GM12878 (cell line): ENCODE measurements around the gene NEK8. TPM values are rescaled to one million over a fixed set of nuclear protein-coding genes. Genes with fewer than 3 reads are reported as not detected.

Experiments used
- ATAC-seq: fragments of 200-7000 bp; cut with Tn5 transposase; 3 replicates; pipeline ENCODE4 v1.9.1; 2020; ENCODE audit warnings: mild to moderate bottlenecking, moderate library complexity
- BruUV-seq: library from RNA; stranded (reverse); fragments of 400-500 nt; replicated peaks from 2 replicates; lab custom pipeline; 2021; lab: Mats Ljungman, UMichigan
- CTCF ChIA-PET: fragments of 300-600 bp; sonication (Branson Sonifier 250); formaldehyde crosslinking; extraction: SDS; loops from one replicate; lab custom pipeline; 2021; ENCODE audit warnings: inconsistent platforms; lab: Yijun Ruan, JAX
- POLR2A ChIA-PET: fragments of 350-600 bp; formaldehyde crosslinking; extraction: SDS; loops from one replicate; lab custom pipeline; 2021; ENCODE audit warnings: inconsistent platforms; lab: Charles Lee
- RAD21 ChIA-PET: fragments of 300-600 bp; sonication (Branson Sonifier 250); formaldehyde crosslinking; loops from one replicate; lab custom pipeline; 2023; ENCODE audit warnings: antibody characterized with exemption; ENCODE audit not compliant: unreplicated experiment; lab: Charles Lee
- SMC1A ChIA-PET: fragments of 300-600 bp; sonication (Branson Sonifier 250); formaldehyde crosslinking; loops from one replicate; lab custom pipeline; 2023; ENCODE audit not compliant: unreplicated experiment, uncharacterized antibody; lab: Charles Lee
- DNase-seq: peaks from one replicate; pipeline ENCODE4 v3.0.0-alpha.2; 2011; ENCODE audit warnings: low read depth, low spot score
- FAIRE-seq: peaks from 3 replicates; lab custom pipeline; 2011; peaks lifted over from hg19 to GRCh38; lab: Jason Lieb, UNC
- H2AFZ ChIP-seq: 2 replicates; pipeline ENCODE4 v1.6.0; 2011; ENCODE audit warnings: low read depth, low read length, control low read depth; ENCODE audit not compliant: control insufficient read depth
- H3K27ac ChIP-seq: 2 replicates; pipeline ENCODE4 v1.5.1; 2011; ENCODE audit warnings: control low read depth; ENCODE audit not compliant: control insufficient read depth, insufficient read depth
- H3K27me3 ChIP-seq, 2 experiments: replicated peaks in 1 of 2; 2 replicates each; pipeline versions ENCODE4 v1.6.0 to v1.6.1; 2011; ENCODE audit warnings: low read length in 1 of 2; ENCODE audit not compliant: control insufficient read depth in 2 of 2, insufficient read depth in 2 of 2
- H3K36me3 ChIP-seq, 2 experiments: 2 replicates each; pipeline ENCODE4 v1.5.1; 2011; ENCODE audit warnings: low read length in 1 of 2; ENCODE audit not compliant: control insufficient read depth in 2 of 2, insufficient read depth in 2 of 2
- H3K4me1 ChIP-seq: 2 replicates; pipeline ENCODE4 v1.6.1; 2011; ENCODE audit warnings: mild to moderate bottlenecking, low read length, moderate library complexity, mixed read lengths; ENCODE audit not compliant: control insufficient read depth, insufficient read depth
- H3K4me2 ChIP-seq: 2 replicates; pipeline ENCODE4 v1.6.0; 2011; ENCODE audit warnings: control low read depth; ENCODE audit not compliant: control insufficient read depth, insufficient read depth
- H3K4me3 ChIP-seq: fragments of 200-600 bp; sonication (generic); 2 replicates; pipeline ENCODE4 v1.5.1; 2016
- H3K79me2 ChIP-seq: 2 replicates; pipeline ENCODE4 v1.6.0; 2011; ENCODE audit warnings: low read length; ENCODE audit not compliant: control insufficient read depth, insufficient read depth
- H3K9ac ChIP-seq: 2 replicates; pipeline ENCODE4 v1.8.0; 2011; ENCODE audit warnings: low read length, control low read depth, mixed read lengths; ENCODE audit not compliant: control insufficient read depth, insufficient read depth
- H3K9me3 ChIP-seq: replicated peaks from 3 replicates; pipeline ENCODE4 v1.5.1; 2011; ENCODE audit warnings: mild to moderate bottlenecking, low read length; ENCODE audit not compliant: control insufficient read depth, insufficient read depth
- H4K20me1 ChIP-seq: 2 replicates; pipeline ENCODE4 v1.6.0; 2011; ENCODE audit not compliant: control insufficient read depth, insufficient read depth
- BHLHE40 ChIP-seq, 2 experiments: fragments of 450-650 bp in 1 of 2; IDR thresholded peaks; 2 replicates each; pipeline ENCODE4 v1.6.1; 2011 to 2017; ENCODE audit warnings: low read depth in 2 of 2, borderline replicate concordance in 1 of 2, improper control_type of control experiment in 1 of 2, low read length in 1 of 2, mild to moderate bottlenecking in 1 of 2
- DPF2 ChIP-seq: fragments of 450-650 bp; IDR thresholded peaks from 2 replicates; pipeline ENCODE4 v1.6.1; 2017; ENCODE audit warnings: mild to moderate bottlenecking
- FOS ChIP-seq: IDR thresholded peaks from 3 replicates; pipeline ENCODE4 v1.6.1; 2011; ENCODE audit warnings: borderline replicate concordance; ENCODE audit not compliant: insufficient read length; ENCODE audit errors: extremely low read depth
- IRF4 ChIP-seq: IDR thresholded peaks from 2 replicates; pipeline ENCODE4 v1.6.1; 2011; ENCODE audit warnings: low read depth, low read length
- MEF2A ChIP-seq: IDR thresholded peaks from 2 replicates; pipeline ENCODE4 v1.6.1; 2011; ENCODE audit warnings: low read depth, mild to moderate bottlenecking, low read length, moderate library complexity; ENCODE audit not compliant: insufficient read depth
- NFIC ChIP-seq: IDR thresholded peaks from 2 replicates; pipeline ENCODE4 v1.6.1; 2012; ENCODE audit warnings: low read depth, mild to moderate bottlenecking, inconsistent platforms, low read length, moderate library complexity
- PAX5 ChIP-seq: IDR thresholded peaks from 2 replicates; pipeline ENCODE4 v1.6.1; 2011; ENCODE audit warnings: low read depth, low read length, borderline replicate concordance
- RELA ChIP-seq: fragments of 450-650 bp; IDR thresholded peaks from 2 replicates; pipeline ENCODE4 v1.8.0; 2014; ENCODE audit warnings: borderline replicate concordance; ENCODE audit not compliant: partially characterized antibody
- SUPT20H ChIP-seq: IDR thresholded peaks from 2 replicates; pipeline ENCODE4 v1.6.1; 2011; ENCODE audit warnings: low read depth, mild to moderate bottlenecking, low read length, moderate library complexity, borderline replicate concordance; ENCODE audit not compliant: control insufficient read depth
- WGBS: methylation state at CpG from one replicate; pipeline ENCODE4 v1.1.6; 2016; ENCODE audit warnings: low lambda C conversion rate; ENCODE audit not compliant: insufficient replicate concordance, insufficient coverage; ENCODE audit errors: missing lambda C conversion rate; 5-methylcytosine and 5-hydroxymethylcytosine counted together
- in situ Hi-C: fragments of 300-500 bp; cut with MboI; formaldehyde crosslinking; loops from 9 replicates; pipeline ENCODE4 v1.14.3; 2018; ENCODE audit warnings: mixed read lengths
- intact Hi-C: fragments of 100-400 bp; cut with micrococcal nuclease; formaldehyde crosslinking; loops from one replicate; pipeline ENCODE4 v1.14.2; 2022; ENCODE audit not compliant: unreplicated experiment
- polyA plus RNA-seq, 11 experiments: library from polyadenylated mRNA; depleted of rRNA in 4 of 11; unstranded in 6 of 11; stranded (reverse) in 5 of 11; fragments of >200 nt; fragmentation: Nextera tagmentation in 4 of 11; fragmentation: Illumina TruSeq in 1 of 11; extraction: Ambion mirVana in 4 of 11; extraction: Trizol in 1 of 11; gene quantifications; 1 replicate in 1 of 11; 2 replicates in 10 of 11; pipeline versions ENCODE4 v1.2.1 to v1.2.3, GENCODE V29; 2011 to 2016; ENCODE audit warnings: inconsistent platforms in 2 of 11, missing spikeins in 2 of 11, low read depth in 1 of 11
- total RNA-seq, 4 experiments: library from RNA; depleted of rRNA in 3 of 4; stranded (reverse); fragments of >200 nt in 3 of 4; fragmentation: Illumina TruSeq in 1 of 4; extraction: Trizol in 1 of 4; gene quantifications; 2 replicates each; pipeline versions ENCODE4 v1.2.1 to v1.2.3, GENCODE V29; 2013 to 2021
- TF ChIP-seq, protein P1 (sequence below): fragments of 450-650 bp; IDR thresholded peaks from 2 replicates; pipeline ENCODE4 v1.6.1; 2016; ENCODE audit warnings: mild to moderate bottlenecking, moderate library complexity, borderline replicate concordance
- TF ChIP-seq, protein P2 (sequence below): fragments of 450-650 bp; IDR thresholded peaks from 2 replicates; pipeline ENCODE4 v1.6.1; 2016; ENCODE audit warnings: mild to moderate bottlenecking

The NEK8 gene
- total and polyA plus RNA-seq, 10 of the 15 experiments (the other 5 are each of a cell fraction or from before 2014, with no cell fraction given), result 2.3 to 14.3 (median 9.4) TPM

DNA sequence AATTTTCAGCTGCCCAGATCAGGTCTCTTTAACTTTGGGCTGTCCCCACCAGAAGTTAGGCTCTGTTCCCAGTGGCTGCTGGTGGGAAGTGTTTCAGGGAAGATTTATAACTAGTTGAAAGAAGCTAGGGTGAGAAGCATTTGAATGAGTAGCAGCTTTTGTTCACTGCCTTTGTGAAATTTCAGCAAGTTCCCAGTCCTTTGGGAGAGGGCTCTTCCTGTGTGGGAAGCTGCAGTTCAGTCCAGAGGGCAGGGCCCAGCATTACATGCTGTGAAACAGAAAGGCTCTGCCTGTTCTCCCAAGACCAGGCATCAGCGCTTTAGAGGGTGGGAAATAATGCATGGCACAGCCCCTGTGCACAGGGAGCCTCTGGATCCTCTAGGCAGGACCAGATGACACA, 34.7 kb upstream of the NEK8 start:
- H3K27ac ChIP-seq, result no peak overlapping the region
- ChIA-PET SMC1A (interaction anchor here (1.1 kb wide), 1 partner anchor 11 kb away, joined by 4 read pairs; no protein-coding TSS in a partner anchor), CTCF (no interaction called here), RAD21 (no interaction called here), POLR2A (interaction anchor here (0.8 kb wide), 1 partner anchor 32 kb away, joined by 3 read pairs; the partner anchor contains the start of genes SDF2 and SUPT6H)
- no peaks in the 10 kb centered on the region for H3K4me1 ChIP-seq
- no peaks in the 10 kb centered on the region for H3K79me2 ChIP-seq
- peaks cover 40 to 45% of the 10 kb centered on the region in 2 experiments for H3K36me3 ChIP-seq
- WGBS, result 36% methylated on average over 1 of the region's 1 CpG
- BruUV-seq, result no TSS peak
- no peak for DNase-seq
- in situ Hi-C loops, result no loop called here
- H2AFZ ChIP-seq, result no peak overlapping the region
- no peak overlapping the region for H3K4me3 ChIP-seq
- no peaks in the 10 kb centered on the region for H3K27me3 ChIP-seq
- FAIRE-seq, result no peak
- H3K9me3 ChIP-seq, result no peaks in the 10 kb centered on the region
- intact Hi-C loops, result no loop called here
- TF ChIP-seq IRF4 (no peak), MEF2A (no peak), RELA (no peak), FOS (no peak), DPF2 (no peak), BHLHE40 (IDR thresholded peaks at IDR 0.05; ENCODE audit: borderline replicate concordance in 1 of 2, low read depth in 2 of 2, low read length in 1 of 2) (no peak), SUPT20H (no peak), NFIC (no peak), PAX5 (no peak)
- TF ChIP-seq, protein P1, sequence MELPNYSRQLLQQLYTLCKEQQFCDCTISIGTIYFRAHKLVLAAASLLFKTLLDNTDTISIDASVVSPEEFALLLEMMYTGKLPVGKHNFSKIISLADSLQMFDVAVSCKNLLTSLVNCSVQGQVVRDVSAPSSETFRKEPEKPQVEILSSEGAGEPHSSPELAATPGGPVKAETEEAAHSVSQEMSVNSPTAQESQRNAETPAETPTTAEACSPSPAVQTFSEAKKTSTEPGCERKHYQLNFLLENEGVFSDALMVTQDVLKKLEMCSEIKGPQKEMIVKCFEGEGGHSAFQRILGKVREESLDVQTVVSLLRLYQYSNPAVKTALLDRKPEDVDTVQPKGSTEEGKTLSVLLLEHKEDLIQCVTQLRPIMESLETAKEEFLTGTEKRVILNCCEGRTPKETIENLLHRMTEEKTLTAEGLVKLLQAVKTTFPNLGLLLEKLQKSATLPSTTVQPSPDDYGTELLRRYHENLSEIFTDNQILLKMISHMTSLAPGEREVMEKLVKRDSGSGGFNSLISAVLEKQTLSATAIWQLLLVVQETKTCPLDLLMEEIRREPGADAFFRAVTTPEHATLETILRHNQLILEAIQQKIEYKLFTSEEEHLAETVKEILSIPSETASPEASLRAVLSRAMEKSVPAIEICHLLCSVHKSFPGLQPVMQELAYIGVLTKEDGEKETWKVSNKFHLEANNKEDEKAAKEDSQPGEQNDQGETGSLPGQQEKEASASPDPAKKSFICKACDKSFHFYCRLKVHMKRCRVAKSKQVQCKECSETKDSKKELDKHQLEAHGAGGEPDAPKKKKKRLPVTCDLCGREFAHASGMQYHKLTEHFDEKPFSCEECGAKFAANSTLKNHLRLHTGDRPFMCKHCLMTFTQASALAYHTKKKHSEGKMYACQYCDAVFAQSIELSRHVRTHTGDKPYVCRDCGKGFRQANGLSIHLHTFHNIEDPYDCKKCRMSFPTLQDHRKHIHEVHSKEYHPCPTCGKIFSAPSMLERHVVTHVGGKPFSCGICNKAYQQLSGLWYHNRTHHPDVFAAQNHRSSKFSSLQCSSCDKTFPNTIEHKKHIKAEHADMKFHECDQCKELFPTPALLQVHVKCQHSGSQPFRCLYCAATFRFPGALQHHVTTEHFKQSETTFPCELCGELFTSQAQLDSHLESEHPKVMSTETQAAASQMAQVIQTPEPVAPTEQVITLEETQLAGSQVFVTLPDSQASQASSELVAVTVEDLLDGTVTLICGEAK, result no peak
- TF ChIP-seq, protein P2, sequence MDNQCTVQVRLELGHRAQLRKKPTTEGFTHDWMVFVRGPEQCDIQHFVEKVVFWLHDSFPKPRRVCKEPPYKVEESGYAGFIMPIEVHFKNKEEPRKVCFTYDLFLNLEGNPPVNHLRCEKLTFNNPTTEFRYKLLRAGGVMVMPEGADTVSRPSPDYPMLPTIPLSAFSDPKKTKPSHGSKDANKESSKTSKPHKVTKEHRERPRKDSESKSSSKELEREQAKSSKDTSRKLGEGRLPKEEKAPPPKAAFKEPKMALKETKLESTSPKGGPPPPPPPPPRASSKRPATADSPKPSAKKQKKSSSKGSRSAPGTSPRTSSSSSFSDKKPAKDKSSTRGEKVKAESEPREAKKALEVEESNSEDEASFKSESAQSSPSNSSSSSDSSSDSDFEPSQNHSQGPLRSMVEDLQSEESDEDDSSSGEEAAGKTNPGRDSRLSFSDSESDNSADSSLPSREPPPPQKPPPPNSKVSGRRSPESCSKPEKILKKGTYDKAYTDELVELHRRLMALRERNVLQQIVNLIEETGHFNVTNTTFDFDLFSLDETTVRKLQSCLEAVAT, result no peak
- H4K20me1 ChIP-seq, result no peaks in the 10 kb centered on the region; the same call in 1 of the 2 replicates
- H3K4me2 ChIP-seq, result no peak overlapping the region
- no peak for ATAC-seq
- no peak overlapping the region for H3K9ac ChIP-seq
